ENCODE results near the gene HSPA4.
"Not testable (repeated sequence)": the region's sequence is repeated elsewhere in the genome, so short reads cannot be mapped to it uniquely, and the experiment has no call there.

HSPA4 gene

GRCh38 chr5:133051061-133051541, 712 bp upstream of the HSPA4 start:
- DNase-seq: no peak

GRCh38 chr5:133052317-133053175, 733 bp downstream of the HSPA4 start:
- DNase-seq: peak; percentile 11

GRCh38 chr5:133053448-133053847, 1.6 kb downstream of the HSPA4 start:
- DNase-seq: no peak

- DNase-seq: no peak
Observed at GRCh38 chr5:133054697-133055471, 3.1 kb downstream of the HSPA4 start.

GRCh38 chr5:133056891-133057290, 5.1 kb downstream of the HSPA4 start:
- no peak for DNase-seq

- no peak for DNase-seq
Observed at GRCh38 chr5:133059621-133060020, 7.8 kb downstream of the HSPA4 start.

GRCh38 chr5:133062276-133062675, 10.5 kb downstream of the HSPA4 start:
- DNase-seq: no peak

GRCh38 chr5:133063965-133064364, 12.2 kb downstream of the HSPA4 start:
- DNase-seq: no peak

GRCh38 chr5:133065471-133065870, 13.7 kb downstream of the HSPA4 start:
- DNase-seq: no peak

GRCh38 chr5:133066045-133066444, 14.2 kb downstream of the HSPA4 start:
- DNase-seq: no peak

GRCh38 chr5:133072021-133072420, 20.2 kb downstream of the HSPA4 start:
- DNase-seq: no peak

- DNase-seq: no peak
Observed at GRCh38 chr5:133075572-133076536, 24.0 kb downstream of the HSPA4 start.

GRCh38 chr5:133079048-133079447, 27.2 kb downstream of the HSPA4 start:
- DNase-seq: no peak

- DNase-seq: no peak
Observed at GRCh38 chr5:133081036-133081435, 29.2 kb downstream of the HSPA4 start.

GRCh38 chr5:133081703-133082102, 29.9 kb downstream of the HSPA4 start:
- DNase-seq: no peak

- no peak for DNase-seq
Observed at GRCh38 chr5:133082128-133082527, 30.3 kb downstream of the HSPA4 start.

- DNase-seq: no peak
Observed at GRCh38 chr5:133083901-133084300, 32.1 kb downstream of the HSPA4 start.

- DNase-seq: not testable (repeated sequence)
Observed at GRCh38 chr5:133085171-133085570, 33.4 kb downstream of the HSPA4 start.

- DNase-seq: no peak
Observed at GRCh38 chr5:133086366-133086875, 34.6 kb downstream of the HSPA4 start.

GRCh38 chr5:133088064-133088463, 36.3 kb downstream of the HSPA4 start:
- DNase-seq: no peak

GRCh38 chr5:133091034-133091433, 39.2 kb downstream of the HSPA4 start:
- no peak for DNase-seq

GRCh38 chr5:133106343-133106742, 54.5 kb downstream of the HSPA4 start:
- DNase-seq: no peak

Data from NCI-H1436 (cell line).